GM23338 (cell line): Measurements from ENCODE around the gene MYOF. TPM values are rescaled to one million over a fixed set of nuclear protein-coding genes. Genes with fewer than 3 reads are reported as not detected.

Experiments used
- ATAC-seq: fragments of 200-7000 bp; cut with Tn5 transposase; 3 replicates; pipeline ENCODE4 v1.9.1; 2020
- DNase-seq: peaks from one replicate; pipeline ENCODE4 v3.0.0-alpha.2; 2015; ENCODE audit warnings: low spot score
- H2AFZ ChIP-seq: fragments of 200-600 bp; sonication (generic); 2 replicates; pipeline ENCODE4 v1.8.0; 2016; ENCODE audit warnings: antibody characterized with exemption, mild to moderate bottlenecking, moderate library complexity
- H3F3A ChIP-seq: fragments of 200-600 bp; sonication (generic); replicated peaks from 2 replicates; pipeline ENCODE4 v1.8.0; 2017; ENCODE audit warnings: antibody characterized with exemption, mixed run types, low read depth
- H3K27ac ChIP-seq: fragments of 200-600 bp; sonication (generic); 2 replicates; pipeline ENCODE4 v1.6.1; 2016; ENCODE audit warnings: low read depth
- H3K27me3 ChIP-seq: fragments of 200-600 bp; sonication (generic); 2 replicates; pipeline ENCODE4 v1.8.0; 2016; ENCODE audit warnings: mild to moderate bottlenecking, mixed run types, moderate library complexity; ENCODE audit not compliant: insufficient read depth
- H3K36me3 ChIP-seq: fragments of 200-600 bp; sonication (generic); 2 replicates; pipeline ENCODE4 v1.8.0; 2016; ENCODE audit warnings: mild to moderate bottlenecking; ENCODE audit not compliant: insufficient read depth
- H3K4me1 ChIP-seq: fragments of 200-600 bp; sonication (generic); 2 replicates; pipeline ENCODE4 v1.8.0; 2016; ENCODE audit warnings: mild to moderate bottlenecking, moderate library complexity; ENCODE audit not compliant: insufficient read depth
- H3K4me2 ChIP-seq: fragments of 200-600 bp; sonication (generic); 2 replicates; pipeline ENCODE4 v1.7.1; 2017; ENCODE audit warnings: mixed run types
- H3K4me3 ChIP-seq: fragments of 200-600 bp; sonication (generic); 2 replicates; pipeline ENCODE4 v1.6.1; 2016; ENCODE audit warnings: mixed run types
- H3K79me2 ChIP-seq: fragments of 200-600 bp; sonication (generic); replicated peaks from 2 replicates; pipeline ENCODE4 v1.8.0; 2017; ENCODE audit warnings: mild to moderate bottlenecking; ENCODE audit not compliant: insufficient read depth
- H3K9me2 ChIP-seq: fragments of 200-600 bp; sonication (generic); 2 replicates; pipeline ENCODE4 v1.8.0; 2017; ENCODE audit not compliant: insufficient read depth
- H4K20me1 ChIP-seq: fragments of 200-600 bp; sonication (generic); replicated peaks from 2 replicates; pipeline ENCODE4 v1.8.0; 2017; ENCODE audit warnings: mild to moderate bottlenecking; ENCODE audit not compliant: insufficient read depth
- H3K27ac Mint-ChIP-seq: 2 replicates; pipeline ENCODE4 v1.8.0; 2020; ENCODE audit warnings: inconsistent platforms, mild to moderate bottlenecking, moderate library complexity, mixed read lengths
- H3K27me3 Mint-ChIP-seq: 3 replicates; pipeline ENCODE4 v1.8.0; 2022; ENCODE audit warnings: low read depth, mild to moderate bottlenecking, moderate library complexity, mixed read lengths, inconsistent platforms; ENCODE audit not compliant: insufficient read depth, poor library complexity
- H3K36me3 Mint-ChIP-seq: 3 replicates; pipeline ENCODE4 v1.8.0; 2021; ENCODE audit warnings: low read depth, mild to moderate bottlenecking, inconsistent platforms, moderate library complexity, mixed read lengths
- H3K4me1 Mint-ChIP-seq: 3 replicates; pipeline ENCODE4 v1.8.0; 2020; ENCODE audit warnings: mild to moderate bottlenecking, inconsistent platforms, mixed read lengths
- H3K4me3 Mint-ChIP-seq: 3 replicates; pipeline ENCODE4 v1.8.0; 2021; ENCODE audit warnings: moderate library complexity, mild to moderate bottlenecking, inconsistent platforms, mixed read lengths
- H3K9me3 Mint-ChIP-seq: 3 replicates; pipeline ENCODE4 v1.8.0; 2020; ENCODE audit warnings: moderate library complexity, mild to moderate bottlenecking, inconsistent platforms, mixed read lengths
- CREB1 ChIP-seq: fragments of 250-450 bp; sonication (Bioruptor Pico); IDR thresholded peaks from 2 replicates; pipeline ENCODE4 v1.5.0; 2020; ENCODE audit warnings: low read depth, mild to moderate bottlenecking, moderate library complexity
- EZH2 ChIP-seq: fragments of 200-600 bp; sonication (generic); IDR thresholded peaks from one replicate; pipeline ENCODE4 v1.8.0; 2017; ENCODE audit warnings: antibody characterized with exemption, mild to moderate bottlenecking, low read depth; ENCODE audit not compliant: unreplicated experiment
- EZH2phosphoT487 ChIP-seq: fragments of 200-600 bp; sonication (generic); IDR thresholded peaks from one replicate; pipeline ENCODE4 v1.8.1; 2018; ENCODE audit warnings: antibody characterized with exemption; ENCODE audit not compliant: unreplicated experiment
- JUNB ChIP-seq: IDR thresholded peaks from one replicate; pipeline ENCODE4 v1.6.1; 2016; ENCODE audit warnings: antibody characterized with exemption; ENCODE audit not compliant: unreplicated experiment
- NANOG ChIP-seq: IDR thresholded peaks from 2 replicates; pipeline ENCODE4 v1.6.1; 2016; ENCODE audit warnings: antibody characterized with exemption, borderline replicate concordance
- ZNF114 ChIP-seq: fragments of 250-450 bp; sonication (Bioruptor Pico); IDR thresholded peaks from 2 replicates; pipeline ENCODE4 v1.5.0; 2020; ENCODE audit warnings: mild to moderate bottlenecking, moderate library complexity
- ZNF331 ChIP-seq: fragments of 250-450 bp; sonication (Bioruptor Pico); IDR thresholded peaks from 2 replicates; pipeline ENCODE4 v1.5.0; 2020; ENCODE audit warnings: low read depth, mild to moderate bottlenecking, moderate library complexity
- polyA plus RNA-seq: library from polyadenylated mRNA; unstranded; fragments of >200 nt; fragmentation: Nextera tagmentation; extraction: Ambion mirVana; gene quantifications from 2 replicates; pipeline ENCODE4 v1.2.1, GENCODE V29; 2016
- total RNA-seq: library from RNA; depleted of rRNA; stranded (reverse); fragments of >200 nt; shearing (Covaris generic); gene quantifications from 2 replicates; pipeline ENCODE4 v1.2.3, GENCODE V29; 2014
- TF ChIP-seq, protein P1 (sequence below): IDR thresholded peaks from one replicate; pipeline ENCODE4 v1.6.1; 2018; ENCODE audit warnings: antibody characterized with exemption; ENCODE audit not compliant: unreplicated experiment
- TF ChIP-seq, protein P2 (sequence below): IDR thresholded peaks from 2 replicates; pipeline ENCODE4 v1.6.1; 2016; ENCODE audit warnings: antibody characterized with exemption

Gene MYOF
- total and polyA plus RNA-seq, 2 experiments from 2014 or later: 0.82 to 1.4 TPM

DNA sequence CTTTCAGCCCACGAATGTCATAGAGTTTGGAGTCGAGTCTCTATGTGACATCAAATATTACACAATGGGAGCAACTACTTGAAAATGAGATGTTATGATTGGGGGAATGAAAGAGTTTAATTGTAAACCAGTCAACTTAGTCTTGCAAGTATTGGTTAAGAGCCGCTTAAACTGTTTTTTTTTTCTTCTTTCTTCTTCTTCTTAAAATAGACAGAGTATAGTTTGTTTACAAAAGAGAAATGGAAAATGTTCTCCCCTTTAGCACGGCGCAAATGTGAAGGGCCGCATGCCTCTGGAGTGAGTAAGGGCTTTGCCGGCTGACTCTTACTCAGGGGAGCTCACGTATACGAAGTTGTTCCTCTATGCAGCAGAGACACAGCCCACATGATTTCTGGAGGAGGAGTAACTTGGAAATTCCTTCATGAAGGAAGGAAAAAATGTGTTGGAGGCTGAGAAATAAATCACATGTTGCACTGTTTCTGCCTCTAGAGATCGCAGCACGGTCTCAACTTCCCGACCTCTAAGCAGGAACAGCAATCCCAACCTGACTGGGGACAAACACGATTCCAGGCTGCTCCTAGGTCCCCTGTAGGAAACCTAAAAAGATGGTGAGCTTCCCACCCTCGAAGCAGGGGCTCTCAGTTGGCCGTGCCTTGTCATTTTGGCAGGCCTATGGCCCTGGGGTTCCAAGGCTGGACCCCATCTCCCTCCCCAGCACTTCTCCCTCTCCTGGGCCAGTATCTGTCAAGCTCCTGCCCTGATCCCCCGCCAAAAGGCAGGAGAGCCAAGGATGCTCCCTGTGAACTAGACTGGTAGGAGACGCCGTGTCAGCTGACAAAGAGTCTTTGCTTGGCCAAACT lies 44.8 kb downstream of the MYOF start:
- no peaks in the 10 kb centered on the region for H3K9me2 ChIP-seq
- peaks cover 6% of the 10 kb centered on the region; the same call in 1 of the 2 replicates for H3F3A ChIP-seq
- Mint-ChIP-seq H3K27me3 (peaks cover 13% of the 10 kb centered on the region), H3K27ac (peak overlapping the region; percentile 95), H3K36me3 (no peaks in the 10 kb centered on the region), H3K9me3 (no peaks in the 10 kb centered on the region; the same call in 2 of the 3 replicates), H3K4me1 (peaks cover 64% of the 10 kb centered on the region), H3K4me3 (peak overlapping the region; percentile 70)
- peaks cover 37% of the 10 kb centered on the region for H3K4me1 ChIP-seq
- no peaks in the 10 kb centered on the region for H3K79me2 ChIP-seq
- no peak overlapping the region for H2AFZ ChIP-seq
- H3K27ac ChIP-seq: peak overlapping the region; percentile 89
- H3K4me3 ChIP-seq: peak overlapping the region; percentile 45
- peak overlapping the region; percentile 77 for H3K4me2 ChIP-seq
- no peaks in the 10 kb centered on the region for H3K36me3 ChIP-seq
- TF ChIP-seq CREB1: 0 out of 2 replicates have a peak, but pooled peaks have one; percentile 12
- TF ChIP-seq EZH2: no peak
- TF ChIP-seq NANOG: no peak
- H4K20me1 ChIP-seq: no peaks in the 10 kb centered on the region
- ATAC-seq: peak; percentile 60
- no peaks in the 10 kb centered on the region for H3K27me3 ChIP-seq
- DNase-seq: peak; percentile 81

DNA sequence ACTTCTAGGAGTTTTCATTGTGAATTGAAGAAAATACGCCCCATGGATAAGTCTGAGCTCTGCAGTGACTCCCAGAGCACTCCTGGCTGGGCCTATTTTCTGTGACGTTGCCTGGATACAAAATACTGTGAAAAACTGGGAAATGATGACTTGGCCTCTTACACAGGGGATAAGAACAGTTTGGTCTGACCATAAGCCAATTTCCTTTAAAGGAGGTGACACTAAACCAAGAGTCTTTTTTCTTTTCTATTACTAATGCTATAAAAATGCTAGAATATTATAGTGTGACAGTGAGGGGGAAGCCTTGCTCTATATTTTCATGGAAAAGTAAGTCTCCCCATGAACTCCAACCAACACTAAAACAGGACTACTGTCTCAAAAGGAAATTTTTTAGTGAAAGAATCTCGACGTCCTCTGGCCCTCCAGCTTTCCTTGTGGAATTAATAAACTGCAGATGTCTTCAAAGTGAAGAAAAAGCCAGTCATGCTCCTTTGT lies 45.5 kb downstream of the MYOF start:
- no peaks in the 10 kb centered on the region for H3K36me3 ChIP-seq
- H3K4me1 Mint-ChIP-seq: peaks cover 64% of the 10 kb centered on the region
- H3K4me1 ChIP-seq: peaks cover 37% of the 10 kb centered on the region
- H3F3A ChIP-seq: peaks cover 6% of the 10 kb centered on the region; the same call in 1 of the 2 replicates
- H3K79me2 ChIP-seq: no peaks in the 10 kb centered on the region
- no peaks in the 10 kb centered on the region; the same call in 2 of the 3 replicates for H3K9me3 Mint-ChIP-seq
- H3K36me3 Mint-ChIP-seq: no peaks in the 10 kb centered on the region
- H3K4me3 Mint-ChIP-seq: peak overlapping the region; percentile 26; the same call in 2 of the 3 replicates
- H3K27me3 ChIP-seq: no peaks in the 10 kb centered on the region
- H3K27ac ChIP-seq: peak overlapping the region; percentile 72; the same call in 1 of the 2 replicates
- H3K27ac Mint-ChIP-seq: peak overlapping the region; percentile 95
- peaks cover 13% of the 10 kb centered on the region for H3K27me3 Mint-ChIP-seq
- DNase-seq: peak; percentile 20
- H3K9me2 ChIP-seq: no peaks in the 10 kb centered on the region
- ATAC-seq: no peak
- peak overlapping the region; percentile 77 for H3K4me2 ChIP-seq
- H4K20me1 ChIP-seq: no peaks in the 10 kb centered on the region
- no peak overlapping the region for H3K4me3 ChIP-seq
- H2AFZ ChIP-seq: no peak overlapping the region
- TF ChIP-seq CREB1 (no peak), JUNB (no peak), EZH2phosphoT487 (no peak), ZNF114 (no peak), ZNF331 (no peak), EZH2 (no peak)
- TF ChIP-seq, protein P1, sequence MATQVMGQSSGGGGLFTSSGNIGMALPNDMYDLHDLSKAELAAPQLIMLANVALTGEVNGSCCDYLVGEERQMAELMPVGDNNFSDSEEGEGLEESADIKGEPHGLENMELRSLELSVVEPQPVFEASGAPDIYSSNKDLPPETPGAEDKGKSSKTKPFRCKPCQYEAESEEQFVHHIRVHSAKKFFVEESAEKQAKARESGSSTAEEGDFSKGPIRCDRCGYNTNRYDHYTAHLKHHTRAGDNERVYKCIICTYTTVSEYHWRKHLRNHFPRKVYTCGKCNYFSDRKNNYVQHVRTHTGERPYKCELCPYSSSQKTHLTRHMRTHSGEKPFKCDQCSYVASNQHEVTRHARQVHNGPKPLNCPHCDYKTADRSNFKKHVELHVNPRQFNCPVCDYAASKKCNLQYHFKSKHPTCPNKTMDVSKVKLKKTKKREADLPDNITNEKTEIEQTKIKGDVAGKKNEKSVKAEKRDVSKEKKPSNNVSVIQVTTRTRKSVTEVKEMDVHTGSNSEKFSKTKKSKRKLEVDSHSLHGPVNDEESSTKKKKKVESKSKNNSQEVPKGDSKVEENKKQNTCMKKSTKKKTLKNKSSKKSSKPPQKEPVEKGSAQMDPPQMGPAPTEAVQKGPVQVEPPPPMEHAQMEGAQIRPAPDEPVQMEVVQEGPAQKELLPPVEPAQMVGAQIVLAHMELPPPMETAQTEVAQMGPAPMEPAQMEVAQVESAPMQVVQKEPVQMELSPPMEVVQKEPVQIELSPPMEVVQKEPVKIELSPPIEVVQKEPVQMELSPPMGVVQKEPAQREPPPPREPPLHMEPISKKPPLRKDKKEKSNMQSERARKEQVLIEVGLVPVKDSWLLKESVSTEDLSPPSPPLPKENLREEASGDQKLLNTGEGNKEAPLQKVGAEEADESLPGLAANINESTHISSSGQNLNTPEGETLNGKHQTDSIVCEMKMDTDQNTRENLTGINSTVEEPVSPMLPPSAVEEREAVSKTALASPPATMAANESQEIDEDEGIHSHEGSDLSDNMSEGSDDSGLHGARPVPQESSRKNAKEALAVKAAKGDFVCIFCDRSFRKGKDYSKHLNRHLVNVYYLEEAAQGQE: no peak
- TF ChIP-seq, protein P2, sequence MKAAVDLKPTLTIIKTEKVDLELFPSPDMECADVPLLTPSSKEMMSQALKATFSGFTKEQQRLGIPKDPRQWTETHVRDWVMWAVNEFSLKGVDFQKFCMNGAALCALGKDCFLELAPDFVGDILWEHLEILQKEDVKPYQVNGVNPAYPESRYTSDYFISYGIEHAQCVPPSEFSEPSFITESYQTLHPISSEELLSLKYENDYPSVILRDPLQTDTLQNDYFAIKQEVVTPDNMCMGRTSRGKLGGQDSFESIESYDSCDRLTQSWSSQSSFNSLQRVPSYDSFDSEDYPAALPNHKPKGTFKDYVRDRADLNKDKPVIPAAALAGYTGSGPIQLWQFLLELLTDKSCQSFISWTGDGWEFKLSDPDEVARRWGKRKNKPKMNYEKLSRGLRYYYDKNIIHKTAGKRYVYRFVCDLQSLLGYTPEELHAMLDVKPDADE: no peak
